Colonic mucosa (tissue), 4 donors: Measurements from ENCODE around the gene AMER1. TPM values are rescaled to one million over a fixed set of nuclear protein-coding genes. Genes with fewer than 3 reads are reported as not detected.

Source experiments
- DNase-seq: peaks from one replicate; pipeline ENCODE4 v3.0.0-alpha.2; 2020
- H3K27ac ChIP-seq: fragments of 200-600 bp; one replicate; pipeline ENCODE4 v1.8.0; 2021
- H3K27me3 ChIP-seq: fragments of 200-600 bp; one replicate; pipeline ENCODE4 v1.8.0; 2021
- H3K36me3 ChIP-seq: fragments of 200-600 bp; one replicate; pipeline ENCODE4 v1.8.0; 2021
- H3K4me1 ChIP-seq: fragments of 200-600 bp; one replicate; pipeline ENCODE4 v1.8.0; 2021; ENCODE audit warnings: mild to moderate bottlenecking
- H3K4me3 ChIP-seq: fragments of 200-600 bp; one replicate; pipeline ENCODE4 v1.8.0; 2021
- H3K9ac ChIP-seq, 2 donors: one replicate each; pipeline ENCODE4 v1.7.0; 2013; ENCODE audit warnings: control low read depth in 2 of 2, low read depth in 2 of 2, low read length in 2 of 2
- H3K9me3 ChIP-seq: fragments of 200-600 bp; one replicate; pipeline ENCODE4 v1.8.0; 2021
- intact Hi-C: fragments of 100-400 bp; cut with DNase I; formaldehyde crosslinking; loops from one replicate; pipeline ENCODE4 v1.14.1; 2022
- total RNA-seq, 2 donors: library from RNA; stranded (reverse); fragmentation: NEBNext Ultra II Directional in 1 of 2; extraction: Animal tissue kit (Norgen Biotek cat#: 25700) in 1 of 2; gene quantifications; one replicate each; pipeline ENCODE4 v1.2.1, GENCODE V29; 2021
- TF ChIP-seq, protein P1 (sequence below): fragments of 200-600 bp; IDR thresholded peaks from one replicate; pipeline ENCODE4 v1.8.0; 2022; ENCODE audit warnings: antibody characterized with exemption, mild to moderate bottlenecking
- donor health status: healthy.
- donor health status: DM: no; HTN: no; CAD: no.
- donor health status: DM: no; HTN: no; CAD: no.

AMER1 gene
- total RNA-seq, 2 donors from 2014 or later = 2.7 to 3.2 TPM

GRCh38 chrX:64196606-64197005, 8.9 kb downstream of the AMER1 start:
- Histone ChIP-seq H3K4me3 (no peak overlapping the region), H3K4me1 (no peaks in the 10 kb centered on the region), H3K9me3 (no peaks in the 10 kb centered on the region), H3K27ac (no peak overlapping the region), H3K27me3 (no peaks in the 10 kb centered on the region), H3K9ac (no peak overlapping the region), H3K36me3 (no peaks in the 10 kb centered on the region)
- DNase-seq = no peak
- intact Hi-C loops = no loop called here
- TF ChIP-seq, protein P1, sequence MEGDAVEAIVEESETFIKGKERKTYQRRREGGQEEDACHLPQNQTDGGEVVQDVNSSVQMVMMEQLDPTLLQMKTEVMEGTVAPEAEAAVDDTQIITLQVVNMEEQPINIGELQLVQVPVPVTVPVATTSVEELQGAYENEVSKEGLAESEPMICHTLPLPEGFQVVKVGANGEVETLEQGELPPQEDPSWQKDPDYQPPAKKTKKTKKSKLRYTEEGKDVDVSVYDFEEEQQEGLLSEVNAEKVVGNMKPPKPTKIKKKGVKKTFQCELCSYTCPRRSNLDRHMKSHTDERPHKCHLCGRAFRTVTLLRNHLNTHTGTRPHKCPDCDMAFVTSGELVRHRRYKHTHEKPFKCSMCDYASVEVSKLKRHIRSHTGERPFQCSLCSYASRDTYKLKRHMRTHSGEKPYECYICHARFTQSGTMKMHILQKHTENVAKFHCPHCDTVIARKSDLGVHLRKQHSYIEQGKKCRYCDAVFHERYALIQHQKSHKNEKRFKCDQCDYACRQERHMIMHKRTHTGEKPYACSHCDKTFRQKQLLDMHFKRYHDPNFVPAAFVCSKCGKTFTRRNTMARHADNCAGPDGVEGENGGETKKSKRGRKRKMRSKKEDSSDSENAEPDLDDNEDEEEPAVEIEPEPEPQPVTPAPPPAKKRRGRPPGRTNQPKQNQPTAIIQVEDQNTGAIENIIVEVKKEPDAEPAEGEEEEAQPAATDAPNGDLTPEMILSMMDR = no peak

- Histone ChIP-seq H3K27ac (no peak overlapping the region), H3K36me3 (no peaks in the 10 kb centered on the region), H3K4me3 (no peak overlapping the region), H3K4me1 (no peaks in the 10 kb centered on the region), H3K9ac (no peak overlapping the region), H3K9me3 (no peaks in the 10 kb centered on the region), H3K27me3 (no peaks in the 10 kb centered on the region)
- intact Hi-C loops = no loop called here
- TF ChIP-seq, protein P1 = no peak
- DNase-seq = no peak
These were observed 9.6 kb downstream of the AMER1 start for GRCh38 chrX:64195862-64196261.

- Histone ChIP-seq H3K4me1 (no peaks in the 10 kb centered on the region), H3K9ac (no peak overlapping the region), H3K27ac (no peak overlapping the region), H3K4me3 (no peak overlapping the region), H3K9me3 (no peaks in the 10 kb centered on the region), H3K27me3 (no peaks in the 10 kb centered on the region), H3K36me3 (no peaks in the 10 kb centered on the region)
- intact Hi-C loops = no loop called here
- DNase-seq = no peak
- TF ChIP-seq, protein P1 = no peak
These were observed 12.8 kb downstream of the AMER1 start for GRCh38 chrX:64192673-64193072.

GRCh38 chrX:64192040-64192439, 13.5 kb downstream of the AMER1 start:
- H3K27me3 ChIP-seq = no peaks in the 10 kb centered on the region
- DNase-seq = no peak
- TF ChIP-seq, protein P1 = no peak
- H3K4me1 ChIP-seq = no peaks in the 10 kb centered on the region
- H3K27ac ChIP-seq = no peak overlapping the region
- H3K36me3 ChIP-seq = no peaks in the 10 kb centered on the region
- no peak overlapping the region for H3K9ac ChIP-seq
- intact Hi-C loops = no loop called here
- H3K9me3 ChIP-seq = no peaks in the 10 kb centered on the region
- no peak overlapping the region for H3K4me3 ChIP-seq

DNA sequence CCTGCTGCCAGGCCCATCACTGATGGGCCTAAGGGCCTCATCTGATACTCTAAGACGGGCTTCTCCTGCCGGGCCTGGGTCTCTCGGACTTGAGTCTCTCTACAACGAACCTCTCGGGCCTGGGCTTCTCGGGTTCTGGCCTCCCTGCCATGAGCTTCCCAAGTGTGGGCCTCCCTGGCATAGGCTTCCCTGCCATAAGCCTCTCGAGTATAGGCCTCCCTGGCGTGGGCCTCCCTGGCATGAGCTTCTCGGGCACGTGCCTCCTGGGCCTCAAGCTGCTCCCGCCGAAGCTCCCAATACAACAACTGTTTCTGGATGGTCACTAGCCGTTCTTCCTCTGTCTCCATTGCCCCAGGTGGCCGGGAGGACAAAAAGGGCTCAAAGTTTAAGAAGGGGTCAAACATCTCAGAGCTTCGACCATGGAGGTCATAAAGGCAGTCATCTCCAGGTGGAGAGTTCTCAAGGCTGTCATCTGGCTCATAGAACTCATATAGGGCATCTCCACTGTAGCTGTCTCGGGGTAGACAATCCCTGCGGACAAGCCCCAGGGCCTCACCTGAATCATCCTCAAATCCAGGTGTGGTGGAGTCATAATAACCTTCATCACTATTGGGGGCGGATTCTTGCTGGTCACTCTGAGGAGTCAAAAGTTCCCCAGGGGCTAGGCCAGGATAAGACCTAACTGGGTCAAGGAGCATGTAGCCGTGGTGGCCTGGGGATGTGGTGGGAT, 14.1 kb downstream of the AMER1 start:
- Histone ChIP-seq H3K4me1 (no peaks in the 10 kb centered on the region), H3K27me3 (no peaks in the 10 kb centered on the region), H3K36me3 (no peaks in the 10 kb centered on the region), H3K9me3 (no peaks in the 10 kb centered on the region), H3K27ac (no peak overlapping the region), H3K4me3 (no peak overlapping the region), H3K9ac (no peak overlapping the region)
- DNase-seq = no peak
- intact Hi-C loops = no loop called here
- TF ChIP-seq, protein P1 = no peak
